ENCODE data around the gene RAPSN.

DNA sequence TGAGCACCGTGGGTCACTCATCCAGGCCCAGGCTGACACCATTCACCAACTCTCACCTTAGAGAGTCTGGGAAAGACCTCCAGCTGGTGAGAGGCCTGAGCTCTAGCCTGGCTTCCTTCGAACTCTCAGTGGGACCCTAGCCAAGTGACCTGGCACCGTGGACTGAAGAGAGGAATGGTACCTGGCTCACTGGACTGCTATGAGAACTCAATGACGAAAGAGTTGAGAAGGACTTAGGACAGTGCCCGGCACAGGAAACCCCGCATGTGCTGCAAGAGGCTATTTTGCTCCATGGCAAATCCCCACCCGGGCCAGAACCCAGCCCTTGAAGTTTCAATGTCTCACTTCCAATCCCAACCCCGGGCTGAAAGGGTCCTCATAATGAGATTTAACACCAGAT lies 605 bp upstream of the RAPSN start:
- no peak for TF ChIP-seq POLR2AphosphoS5 (IDR thresholded peaks at IDR 0.05; ENCODE audit: borderline replicate concordance, low read depth, low read length)
- TF ChIP-seq EZH2 (IDR thresholded peaks at IDR 0.05) = no peak
